ENCODE measurements around the gene PKN3. TPM values are rescaled to one million over a fixed set of nuclear protein-coding genes. Genes with fewer than 3 reads are reported as not detected.
"Not testable (repeated sequence)": the region's sequence is repeated elsewhere in the genome, so short reads cannot be mapped to it uniquely, and the experiment has no call there.

The PKN3 gene
- total RNA-seq, 5 donors from 2014 or later (not counting 1 experiment from before 2014, with no cell fraction given), result 2.1 to 4.3 (median 3.7) TPM

- not testable (repeated sequence) for ATAC-seq (replicated peaks in 1 of 4); H3K27ac ChIP-seq (ENCODE audit: low read length); H3K4me3 ChIP-seq (ENCODE audit: control insufficient read depth in 1 of 2, extremely low read depth in 1 of 2, low read length in 1 of 2); H3K4me3 Mint-ChIP-seq; H3K27me3 Mint-ChIP-seq; H3K27me3 ChIP-seq (replicated peaks in 1 of 2; ENCODE audit: control insufficient read depth in 2 of 2, extremely low read depth in 1 of 2, insufficient read depth in 2 of 2, low read length in 1 of 2); H3K9me3 ChIP-seq; H3K9me3 Mint-ChIP-seq; H3K27ac Mint-ChIP-seq; H3K36me3 Mint-ChIP-seq; DNase-seq
- peaks cover 11 to 15% (median 13%) of the 10 kb centered on the region in 3 donors for H3K4me1 Mint-ChIP-seq
- Histone ChIP-seq H3K36me3 (ENCODE audit: control insufficient read depth in 2 of 2, extremely low read depth in 1 of 2, insufficient read depth in 1 of 2, low read length in 1 of 2) (peaks cover 0 to 20% of the 10 kb centered on the region in 2 donors), H3K4me1 (ENCODE audit: control insufficient read depth in 1 of 2, extremely low read depth in 1 of 2, insufficient read depth in 2 of 2, low read length in 2 of 2) (peaks cover 0 to 21% of the 10 kb centered on the region in 2 experiments)
- POLR2A ChIA-PET, result interaction anchor here in 1 of 2 donors (0.7 kb wide), 1 partner anchor 20 kb away, joined by 11 read pairs; no protein-coding TSS in a partner anchor
- WGBS (ENCODE audit: insufficient coverage), result 98% methylated on average over 15 of the region's 30 CpGs
- CTCF ChIA-PET, result interaction anchor here in 1 of 2 donors (0.6 kb wide), 1 partner anchor 41 kb away, joined by 3 read pairs; no protein-coding TSS in a partner anchor
These were observed 3.1 kb upstream of the PKN3 start for GRCh38 chr9:128699096-128699795.

- WGBS (ENCODE audit: insufficient coverage), result 89% methylated on average over 4 of the region's 10 CpGs
- no peak overlapping the region for H3K27ac Mint-ChIP-seq
- peaks cover 0 to 21% of the 10 kb centered on the region in 2 experiments for H3K4me1 ChIP-seq (ENCODE audit: control insufficient read depth in 1 of 2, extremely low read depth in 1 of 2, insufficient read depth in 2 of 2, low read length in 2 of 2)
- no peaks in the 10 kb centered on the region for H3K9me3 ChIP-seq
- H3K27ac ChIP-seq (ENCODE audit: low read length), result no peak overlapping the region
- H3K4me1 Mint-ChIP-seq, result peaks cover 11 to 15% (median 13%) of the 10 kb centered on the region in 3 donors
- H3K36me3 ChIP-seq (ENCODE audit: control insufficient read depth in 2 of 2, extremely low read depth in 1 of 2, insufficient read depth in 1 of 2, low read length in 1 of 2), result peaks cover 0 to 7% of the 10 kb centered on the region in 2 donors
- H3K9me3 Mint-ChIP-seq, result no peaks in the 10 kb centered on the region
- H3K27me3 ChIP-seq (replicated peaks in 1 of 2; ENCODE audit: control insufficient read depth in 2 of 2, extremely low read depth in 1 of 2, insufficient read depth in 2 of 2, low read length in 1 of 2), result no peaks in the 10 kb centered on the region
- DNase-seq, result no peak
- H3K4me3 Mint-ChIP-seq, result peak overlapping the region; percentile 34 to 85 (median 43)
- H3K4me3 ChIP-seq (ENCODE audit: control insufficient read depth in 1 of 2, extremely low read depth in 1 of 2, low read length in 1 of 2), result no peak overlapping the region
- no peaks in the 10 kb centered on the region for H3K27me3 Mint-ChIP-seq
- POLR2A ChIA-PET, result no interaction called here
- CTCF ChIA-PET, result interaction anchor here in 1 of 2 donors (0.9 to 1.5 kb wide), 2 partner anchors 15 to 23 kb away, joined by 3 to 8 read pairs; partner anchors contain the start of gene ZDHHC12
- peaks cover 2% of the 10 kb centered on the region for H3K36me3 Mint-ChIP-seq
- no peak for ATAC-seq (replicated peaks in 1 of 4)
These were observed 962 bp upstream of the PKN3 start for GRCh38 chr9:128701227-128701854.

- Histone ChIP-seq H3K4me3 (ENCODE audit: control insufficient read depth in 1 of 2, extremely low read depth in 1 of 2, low read length in 1 of 2) (peak overlapping the region; percentile 51 to 75), H3K9me3 (no peaks in the 10 kb centered on the region), H3K27ac (ENCODE audit: low read length) (no peak overlapping the region), H3K4me1 (ENCODE audit: control insufficient read depth in 1 of 2, extremely low read depth in 1 of 2, insufficient read depth in 2 of 2, low read length in 2 of 2) (peaks cover 0 to 21% of the 10 kb centered on the region in 2 experiments), H3K27me3 (replicated peaks in 1 of 2; ENCODE audit: control insufficient read depth in 2 of 2, extremely low read depth in 1 of 2, insufficient read depth in 2 of 2, low read length in 1 of 2) (no peaks in the 10 kb centered on the region), H3K36me3 (ENCODE audit: control insufficient read depth in 2 of 2, extremely low read depth in 1 of 2, insufficient read depth in 1 of 2, low read length in 1 of 2) (no peaks in the 10 kb centered on the region)
- WGBS (ENCODE audit: insufficient coverage), result 13% methylated on average over 29 of the region's 55 CpGs
- H3K27me3 Mint-ChIP-seq, result no peaks in the 10 kb centered on the region
- POLR2A ChIA-PET, result no interaction called here
- peaks cover 11 to 15% (median 13%) of the 10 kb centered on the region in 3 donors for H3K4me1 Mint-ChIP-seq
- CTCF ChIA-PET, result no interaction called here
- DNase-seq, result peak in 5 of 35 experiments; percentile 15 to 25 (median 23)
- H3K27ac Mint-ChIP-seq, result peak overlapping the region; percentile 55
- H3K4me3 Mint-ChIP-seq, result peak overlapping the region; percentile 73 to 85 (median 77)
- no peaks in the 10 kb centered on the region for H3K36me3 Mint-ChIP-seq
- peak; percentile 41 to 58 (median 49) for ATAC-seq (replicated peaks in 1 of 4)
- no peaks in the 10 kb centered on the region for H3K9me3 Mint-ChIP-seq
These were observed 779 bp downstream of the PKN3 start for GRCh38 chr9:128702949-128703615.

- H3K36me3 ChIP-seq (ENCODE audit: control insufficient read depth in 2 of 2, extremely low read depth in 1 of 2, insufficient read depth in 1 of 2, low read length in 1 of 2), result no peaks in the 10 kb centered on the region
- peak overlapping the region; percentile 55 for H3K27ac Mint-ChIP-seq
- ChIA-PET POLR2A (no interaction called here), CTCF (interaction anchor here (0.6 to 0.7 kb wide), 5 partner anchors 65 to 498 kb away, joined by 3 to 10 read pairs (median 6); no protein-coding TSS in a partner anchor)
- H3K4me1 Mint-ChIP-seq, result peaks cover 11 to 15% (median 13%) of the 10 kb centered on the region in 3 donors
- peak overlapping the region; percentile 73 to 85 (median 77) for H3K4me3 Mint-ChIP-seq
- H3K9me3 ChIP-seq, result no peaks in the 10 kb centered on the region
- no peak for DNase-seq
- H3K4me1 ChIP-seq (ENCODE audit: control insufficient read depth in 1 of 2, extremely low read depth in 1 of 2, insufficient read depth in 2 of 2, low read length in 2 of 2), result peaks cover 0 to 21% of the 10 kb centered on the region in 2 experiments
- no peaks in the 10 kb centered on the region for H3K27me3 ChIP-seq (replicated peaks in 1 of 2; ENCODE audit: control insufficient read depth in 2 of 2, extremely low read depth in 1 of 2, insufficient read depth in 2 of 2, low read length in 1 of 2)
- H3K36me3 Mint-ChIP-seq, result no peaks in the 10 kb centered on the region
- H3K27me3 Mint-ChIP-seq, result no peaks in the 10 kb centered on the region
- H3K4me3 ChIP-seq (ENCODE audit: control insufficient read depth in 1 of 2, extremely low read depth in 1 of 2, low read length in 1 of 2), result peak overlapping the region in 1 of 2 donors; percentile 75
- no peaks in the 10 kb centered on the region for H3K9me3 Mint-ChIP-seq
- H3K27ac ChIP-seq (ENCODE audit: low read length), result no peak overlapping the region
- no peak for ATAC-seq (replicated peaks in 1 of 4)
- WGBS (ENCODE audit: insufficient coverage), result 89% methylated on average over 20 of the region's 31 CpGs
These were observed 1.5 kb downstream of the PKN3 start for GRCh38 chr9:128703616-128704355.

GRCh38 chr9:128704356-128704670 lies 2.0 kb downstream of the PKN3 start:
- 98% methylated on average over 4 of the region's 5 CpGs for WGBS (ENCODE audit: insufficient coverage)
- Histone ChIP-seq H3K9me3 (no peaks in the 10 kb centered on the region), H3K4me1 (ENCODE audit: control insufficient read depth in 1 of 2, extremely low read depth in 1 of 2, insufficient read depth in 2 of 2, low read length in 2 of 2) (peaks cover 0 to 21% of the 10 kb centered on the region in 2 experiments), H3K27me3 (replicated peaks in 1 of 2; ENCODE audit: control insufficient read depth in 2 of 2, extremely low read depth in 1 of 2, insufficient read depth in 2 of 2, low read length in 1 of 2) (no peaks in the 10 kb centered on the region), H3K4me3 (ENCODE audit: control insufficient read depth in 1 of 2, extremely low read depth in 1 of 2, low read length in 1 of 2) (no peak overlapping the region), H3K27ac (ENCODE audit: low read length) (no peak overlapping the region), H3K36me3 (ENCODE audit: control insufficient read depth in 2 of 2, extremely low read depth in 1 of 2, insufficient read depth in 1 of 2, low read length in 1 of 2) (no peaks in the 10 kb centered on the region)
- ATAC-seq (replicated peaks in 1 of 4) (no peak), DNase-seq (no peak)
- ChIA-PET POLR2A (no interaction called here), CTCF (interaction anchor here in 1 of 2 donors (0.7 kb wide), 1 partner anchor 8 kb away, joined by 3 read pairs; no protein-coding TSS in a partner anchor)
- Mint-ChIP-seq H3K27me3 (no peaks in the 10 kb centered on the region), H3K27ac (no peak overlapping the region), H3K4me3 (peak overlapping the region; percentile 21 to 85 (median 28)), H3K9me3 (no peaks in the 10 kb centered on the region), H3K36me3 (no peaks in the 10 kb centered on the region), H3K4me1 (peaks cover 11 to 15% (median 13%) of the 10 kb centered on the region in 3 donors)
